Astrocyte of the spinal cord (primary cell): ENCODE data around the gene CEP70.
A peak's percentile ranks its signal among the peaks of the same experiment; 100 is the strongest.

Experiments
- DNase-seq: peaks from one replicate; pipeline ENCODE4 v3.0.0; 2011; ENCODE audit warnings: low read depth, low spot score
- H3K4me3 ChIP-seq: 2 replicates; pipeline ENCODE4 v1.5.1; 2011; ENCODE audit warnings: low read depth, mild to moderate bottlenecking, low read length, moderate library complexity
- in situ Hi-C: cut with HindIII; loops from 2 replicates; pipeline ENCODE4 v1.10.0; 2017; ENCODE audit warnings: low sequenced_read_pairs
- TF ChIP-seq, protein P1 (sequence below): IDR thresholded peaks from 2 replicates; pipeline ENCODE4 v1.5.1; 2012; ENCODE audit warnings: low read depth, mild to moderate bottlenecking, low read length, inconsistent platforms

Gene CEP70

DNA sequence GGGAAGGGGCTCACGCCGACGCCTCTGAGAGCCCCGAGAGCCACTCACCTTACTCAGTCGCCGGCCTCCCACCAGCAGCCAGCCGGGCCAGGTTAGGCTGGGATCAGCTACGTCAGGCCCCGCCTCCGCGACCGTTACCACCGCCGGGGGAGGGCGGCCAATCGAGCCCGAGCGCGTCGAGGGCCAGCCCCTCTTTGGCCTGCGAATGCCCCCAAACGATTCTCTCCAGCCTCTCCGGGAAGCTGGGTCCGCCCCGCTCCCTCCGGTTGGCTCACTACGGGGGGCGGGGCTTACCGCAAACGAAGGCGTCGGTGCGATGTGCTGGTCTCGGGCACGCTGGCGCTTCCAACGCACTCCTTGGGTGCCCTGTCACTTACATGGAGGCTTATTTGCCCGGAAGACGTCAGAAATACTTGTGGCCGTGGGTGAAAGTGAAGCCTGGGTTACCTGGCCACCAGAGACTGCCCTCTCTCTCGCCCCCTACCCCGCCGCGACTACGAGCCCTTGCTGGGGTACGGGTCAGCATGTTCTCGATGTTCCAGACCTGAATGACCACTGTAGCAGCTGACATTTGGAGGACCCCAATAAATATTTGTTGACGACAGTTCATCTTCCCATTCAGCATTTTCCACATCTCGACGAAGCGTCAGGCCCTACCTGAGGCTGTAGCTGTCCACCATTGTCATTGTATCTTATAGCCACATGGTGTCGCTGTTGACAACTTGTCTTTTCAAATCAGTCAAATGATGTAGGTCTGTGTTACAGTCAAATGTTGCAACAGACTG is at the start of gene CEP70:
Gene CEP70, minus strand, starts transcription at position 111 of the 785 bp plus-strand sequence. CDS start 21,333 bp downstream, outside the sequence.
- in situ Hi-C loops: no loop called here
- peak; percentile 95 for DNase-seq
- H3K4me3 ChIP-seq: peak within 1 kb of the TSS; percentile 85
- TF ChIP-seq, protein P1, sequence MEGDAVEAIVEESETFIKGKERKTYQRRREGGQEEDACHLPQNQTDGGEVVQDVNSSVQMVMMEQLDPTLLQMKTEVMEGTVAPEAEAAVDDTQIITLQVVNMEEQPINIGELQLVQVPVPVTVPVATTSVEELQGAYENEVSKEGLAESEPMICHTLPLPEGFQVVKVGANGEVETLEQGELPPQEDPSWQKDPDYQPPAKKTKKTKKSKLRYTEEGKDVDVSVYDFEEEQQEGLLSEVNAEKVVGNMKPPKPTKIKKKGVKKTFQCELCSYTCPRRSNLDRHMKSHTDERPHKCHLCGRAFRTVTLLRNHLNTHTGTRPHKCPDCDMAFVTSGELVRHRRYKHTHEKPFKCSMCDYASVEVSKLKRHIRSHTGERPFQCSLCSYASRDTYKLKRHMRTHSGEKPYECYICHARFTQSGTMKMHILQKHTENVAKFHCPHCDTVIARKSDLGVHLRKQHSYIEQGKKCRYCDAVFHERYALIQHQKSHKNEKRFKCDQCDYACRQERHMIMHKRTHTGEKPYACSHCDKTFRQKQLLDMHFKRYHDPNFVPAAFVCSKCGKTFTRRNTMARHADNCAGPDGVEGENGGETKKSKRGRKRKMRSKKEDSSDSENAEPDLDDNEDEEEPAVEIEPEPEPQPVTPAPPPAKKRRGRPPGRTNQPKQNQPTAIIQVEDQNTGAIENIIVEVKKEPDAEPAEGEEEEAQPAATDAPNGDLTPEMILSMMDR: peak; percentile 79

- DNase-seq: no peak
- TF ChIP-seq, protein P1: no peak
- no peak overlapping the region for H3K4me3 ChIP-seq
- in situ Hi-C loops: no loop called here
Observed at GRCh38 chr3:138642927-138643253, 48.8 kb upstream of the CEP70 start.

DNA sequence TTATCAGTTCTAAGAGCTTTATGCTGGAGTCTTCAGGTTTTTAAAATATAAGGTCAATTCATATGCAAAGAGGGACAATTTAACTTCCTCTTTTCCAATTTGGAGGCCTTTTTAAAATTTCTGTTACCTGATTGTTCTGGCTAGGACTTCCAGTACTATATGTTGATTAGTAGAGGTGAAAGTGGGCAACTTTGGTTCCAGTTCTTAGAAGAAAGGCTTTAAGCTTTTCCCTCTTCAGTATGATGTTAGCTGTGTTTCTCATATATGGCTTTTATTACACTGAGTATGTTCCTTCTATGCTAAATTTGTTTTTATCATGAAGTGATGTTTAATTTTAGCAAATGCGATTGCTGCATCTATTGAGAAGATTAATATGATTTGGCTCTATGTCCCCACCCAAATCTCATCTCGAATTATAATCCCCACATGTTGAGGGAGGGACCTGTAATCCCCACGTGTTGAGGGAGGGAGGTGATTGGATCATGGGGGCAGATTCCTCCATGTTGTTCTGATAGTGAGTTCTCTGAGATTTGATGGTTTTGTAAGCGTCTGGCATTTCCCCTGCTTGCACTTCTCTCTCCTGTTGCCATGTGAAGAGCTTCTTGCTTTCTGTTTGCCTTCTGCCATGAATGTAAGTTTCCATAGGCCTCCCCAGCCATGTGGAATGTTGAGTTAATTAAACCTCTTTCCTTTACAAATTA is 48.3 kb upstream of the CEP70 start:
- no peak overlapping the region for H3K4me3 ChIP-seq
- in situ Hi-C loops: no loop called here
- no peak for DNase-seq
- TF ChIP-seq, protein P1: no peak

DNA sequence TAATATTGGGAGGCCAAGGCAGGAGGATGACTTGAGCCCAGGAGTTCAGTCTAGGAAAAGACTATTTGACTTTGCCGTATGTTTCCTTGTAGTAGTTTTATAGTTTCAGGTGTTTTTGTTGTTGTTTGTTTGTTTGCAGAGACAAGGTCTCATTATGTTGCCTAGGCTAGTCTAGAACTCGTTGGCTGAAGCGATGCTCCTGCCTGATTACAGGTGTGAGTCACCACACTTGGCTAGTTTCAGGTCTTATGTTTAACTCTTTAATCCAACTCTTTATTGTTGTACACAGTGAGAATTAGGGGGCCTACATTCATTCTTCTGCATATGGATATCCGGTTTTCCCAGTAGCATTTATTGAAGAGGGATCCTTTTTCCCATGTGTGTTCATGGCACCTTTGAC is 46.5 kb upstream of the CEP70 start:
- no peak for DNase-seq
- TF ChIP-seq, protein P1: no peak
- in situ Hi-C loops: no loop called here

DNA sequence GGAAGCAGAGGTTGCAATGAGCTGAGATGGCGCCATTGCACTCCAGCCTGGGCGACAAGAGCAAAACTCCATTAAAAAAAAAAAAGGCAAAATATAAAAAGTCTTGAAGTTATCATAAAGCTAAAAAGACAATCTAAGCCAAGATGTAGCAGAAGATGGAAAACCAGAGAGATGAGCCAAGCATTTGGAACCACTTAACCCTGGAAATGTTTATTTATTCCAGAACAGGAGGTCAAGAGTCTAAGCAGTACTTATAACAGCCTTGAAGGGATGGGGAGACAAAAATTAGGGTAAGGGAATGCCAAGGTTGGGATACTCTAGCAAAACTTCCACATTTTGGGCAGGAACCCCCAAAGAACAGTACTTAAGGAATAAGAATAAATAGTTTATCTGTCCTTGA is 44.6 kb upstream of the CEP70 start:
- DNase-seq: no peak
- TF ChIP-seq, protein P1: no peak
- in situ Hi-C loops: no loop called here
- H3K4me3 ChIP-seq: no peak overlapping the region

More for the DNA sequence above, 46.5 kb upstream of the CEP70 start:
- H3K4me3 ChIP-seq: no peak overlapping the region

DNA sequence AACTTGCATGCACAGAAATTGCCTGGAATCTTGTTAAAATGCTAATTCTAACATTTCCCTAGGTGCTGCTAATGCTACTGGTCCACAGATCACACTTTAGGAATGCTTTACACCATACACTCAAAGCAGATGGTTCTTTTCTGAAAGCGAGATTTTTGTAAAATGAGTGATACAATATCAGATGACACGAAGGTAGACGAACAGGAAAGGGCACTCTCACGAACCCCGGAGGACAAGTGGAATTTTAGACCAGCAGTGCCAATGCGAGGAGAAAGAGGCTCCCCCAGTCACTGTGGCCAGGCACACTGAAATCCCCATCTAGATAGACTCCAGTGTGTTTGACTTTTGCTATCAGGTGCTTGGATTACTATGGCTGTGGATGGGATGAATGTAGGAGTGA is 35.5 kb upstream of the CEP70 start:
- in situ Hi-C loops: no loop called here
- TF ChIP-seq, protein P1: no peak
- DNase-seq: no peak

More for the DNA sequence above, 35.5 kb upstream of the CEP70 start:
- no peak overlapping the region for H3K4me3 ChIP-seq
